Measurements from ENCODE around the gene AS3MT.

- TF ChIP-seq POLR2A (IDR thresholded peaks at IDR 0.05) (no peak), CTCF (IDR thresholded peaks at IDR 0.05 in 8 of 11, conservative IDR thresholded peaks at IDR 0.05 in 3 of 11) (no peak)
These were observed 5.6 kb upstream of the AS3MT start for GRCh38 chr10:102863660-102864059.

Measured in spleen (tissue), 7 donors.